Panc1 (cell line): Measurements from ENCODE around the gene KCNQ1OT1. TPM values are rescaled to one million over a fixed set of nuclear protein-coding genes. Genes with fewer than 3 reads are reported as not detected.

ENCODE experiments used
- ATAC-seq: fragments of 200-7000 bp; cut with Tn5 transposase; 2 replicates; pipeline ENCODE4 v1.9.1; 2020; ENCODE audit warnings: mild to moderate bottlenecking, moderate library complexity
- BruUV-seq: library from RNA; stranded (reverse); fragments of 400-500 nt; replicated peaks from 2 replicates; lab custom pipeline; 2021; lab: Mats Ljungman, UMichigan
- CTCF ChIA-PET: fragments of 300-600 bp; sonication (Branson Sonifier 250); formaldehyde crosslinking; loops from one replicate; lab custom pipeline; 2022; ENCODE audit warnings: antibody characterized with exemption; lab: Charles Lee
- POLR2A ChIA-PET: fragments of 300-600 bp; sonication (Branson Sonifier 250); formaldehyde crosslinking; loops from one replicate; lab custom pipeline; 2022; ENCODE audit warnings: antibody characterized with exemption; lab: Charles Lee
- DNase-seq: peaks from one replicate; pipeline ENCODE4 v3.0.0-alpha.2; 2010; ENCODE audit warnings: low read depth, low spot score
- H3K27ac ChIP-seq: 2 replicates; pipeline ENCODE4 v1.5.1; 2011; ENCODE audit warnings: mild to moderate bottlenecking, low read length, inconsistent platforms
- H3K27me3 ChIP-seq: fragments of 200-500 bp; sonication (Bioruptor generic); 2 replicates; pipeline ENCODE4 v1.6.0; 2014; ENCODE audit warnings: low read length, inconsistent platforms; ENCODE audit not compliant: control insufficient read depth, insufficient read depth
- H3K36me3 ChIP-seq: fragments of 200-500 bp; sonication (Bioruptor generic); 2 replicates; pipeline ENCODE4 v1.5.1; 2014; ENCODE audit warnings: inconsistent platforms, mild to moderate bottlenecking, low read length, moderate library complexity; ENCODE audit not compliant: control insufficient read depth, insufficient read depth
- H3K4me1 ChIP-seq: 2 replicates; pipeline ENCODE4 v1.5.1; 2011; ENCODE audit warnings: inconsistent platforms, mild to moderate bottlenecking, low read length, moderate library complexity; ENCODE audit not compliant: control insufficient read depth, insufficient read depth
- H3K4me3 ChIP-seq, 2 experiments: 2 replicates each; pipeline ENCODE4 v1.5.1; 2011 to 2012; ENCODE audit warnings: low read depth in 2 of 2, low read length in 2 of 2, mild to moderate bottlenecking in 2 of 2, inconsistent platforms in 1 of 2, moderate library complexity in 1 of 2
- H3K9me3 ChIP-seq: fragments of 200-500 bp; sonication (Bioruptor generic); 2 replicates; pipeline ENCODE4 v1.5.1; 2014; ENCODE audit warnings: low read depth, mild to moderate bottlenecking, inconsistent platforms, low read length, moderate library complexity; ENCODE audit not compliant: control insufficient read depth, insufficient read depth
- POLR2AphosphoS5 ChIP-seq: IDR thresholded peaks from 2 replicates; pipeline ENCODE4 v1.6.1; 2012; ENCODE audit warnings: mild to moderate bottlenecking, low read depth, low read length, moderate library complexity
- SIN3A ChIP-seq: IDR thresholded peaks from 2 replicates; pipeline ENCODE4 v1.6.1; 2012; ENCODE audit warnings: low read depth, mild to moderate bottlenecking, low read length, moderate library complexity, borderline replicate concordance; ENCODE audit not compliant: insufficient read depth
- TCF7L2 ChIP-seq: IDR thresholded peaks from 2 replicates; pipeline ENCODE4 v1.6.1; 2011; ENCODE audit warnings: mild to moderate bottlenecking, low read depth, low read length, inconsistent platforms
- in situ Hi-C: cut with HindIII; loops from 2 replicates; pipeline ENCODE4 v1.10.0; 2016; ENCODE audit warnings: low sequenced_read_pairs, low pct_unique_long_range_greater_than_20kb
- intact Hi-C: fragments of 100-400 bp; cut with micrococcal nuclease; formaldehyde crosslinking; loops from one replicate; pipeline ENCODE4 v1.10.0; 2022; ENCODE audit not compliant: unreplicated experiment
- total RNA-seq: library from RNA; stranded (reverse); gene quantifications from one replicate; pipeline ENCODE4 v1.2.1, GENCODE V29; 2021; ENCODE audit not compliant: unreplicated experiment
- TF ChIP-seq, protein P1 (sequence below): fragments of 450-650 bp; IDR thresholded peaks from 2 replicates; pipeline ENCODE4 v1.5.1; 2017; ENCODE audit warnings: mild to moderate bottlenecking
- TF ChIP-seq, protein P2 (sequence below), 2 experiments: IDR thresholded peaks; 2 replicates each; pipeline ENCODE4 v1.6.1; 2011 to 2012; ENCODE audit warnings: low read depth in 2 of 2, control low read depth in 1 of 2, low read length in 1 of 2, mild to moderate bottlenecking in 1 of 2, moderate library complexity in 1 of 2; ENCODE audit not compliant: insufficient read depth in 1 of 2

The KCNQ1OT1 gene
- total RNA-seq, 1 experiment from 2014 or later, result 1.3 TPM

DNA sequence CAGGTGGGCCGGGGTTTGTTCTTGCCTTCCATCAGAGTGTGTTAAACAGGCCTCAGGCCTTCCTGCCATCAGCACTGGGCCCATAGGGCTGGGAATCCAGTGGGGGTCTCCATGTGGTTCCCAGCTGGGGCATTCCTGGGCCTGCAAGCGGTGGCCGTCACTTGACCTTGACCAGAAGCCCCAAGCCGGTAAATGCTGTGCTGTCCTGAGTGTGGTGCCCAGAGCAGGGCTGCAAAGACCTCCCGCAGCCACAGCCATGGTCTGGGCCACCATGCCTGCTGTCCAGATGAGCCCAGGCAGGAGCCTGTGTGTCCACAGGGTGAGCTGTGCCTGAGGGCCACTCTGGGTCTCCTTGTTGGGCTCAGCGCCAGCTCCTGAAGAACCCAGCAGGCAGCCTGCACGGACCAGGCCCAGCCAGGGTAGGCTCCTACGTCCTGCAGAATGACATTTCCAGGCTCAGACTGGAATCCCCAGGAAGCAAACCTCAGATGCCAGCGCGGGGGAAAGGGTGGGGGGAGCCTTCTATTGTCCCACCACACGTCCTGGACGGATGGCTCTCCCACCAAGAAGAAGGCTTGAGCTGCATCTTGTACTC is 117.3 kb downstream of the KCNQ1OT1 start:
- intact Hi-C loops, result no loop called here
- in situ Hi-C loops, result no loop called here

DNA sequence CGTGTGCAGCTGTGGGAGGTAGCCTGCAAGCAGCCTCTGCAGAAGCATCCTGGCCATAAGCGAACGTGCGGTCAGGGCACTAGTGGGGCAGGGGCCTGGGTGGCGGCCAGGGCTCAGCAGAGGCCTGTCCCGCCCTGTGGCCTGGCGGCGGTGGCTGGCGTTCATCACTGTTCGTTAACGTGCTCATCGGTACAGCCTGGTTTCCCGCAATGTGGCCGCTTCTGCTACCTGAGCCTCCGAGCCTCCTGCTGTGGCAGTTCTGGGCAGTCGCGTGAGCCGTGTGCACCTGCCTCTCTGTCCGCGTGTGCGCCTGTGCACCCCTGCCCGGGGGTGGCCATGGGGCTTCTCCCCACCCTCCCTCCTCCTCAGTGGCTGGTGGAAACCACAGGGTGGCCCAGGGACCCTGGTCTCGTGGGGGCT is 117.9 kb downstream of the KCNQ1OT1 start:
- H3K27me3 ChIP-seq, result no peaks in the 10 kb centered on the region
- H3K4me1 ChIP-seq, result no peaks in the 10 kb centered on the region
- no peak overlapping the region for H3K4me3 ChIP-seq
- no peak overlapping the region for H3K27ac ChIP-seq
- CTCF ChIA-PET, result no interaction called here
- intact Hi-C loops (no loop called here), in situ Hi-C loops (no loop called here)
- DNase-seq (no peak), ATAC-seq (no peak)
- no peaks in the 10 kb centered on the region for H3K36me3 ChIP-seq
- H3K9me3 ChIP-seq, result no peaks in the 10 kb centered on the region
- TF ChIP-seq, protein P1, sequence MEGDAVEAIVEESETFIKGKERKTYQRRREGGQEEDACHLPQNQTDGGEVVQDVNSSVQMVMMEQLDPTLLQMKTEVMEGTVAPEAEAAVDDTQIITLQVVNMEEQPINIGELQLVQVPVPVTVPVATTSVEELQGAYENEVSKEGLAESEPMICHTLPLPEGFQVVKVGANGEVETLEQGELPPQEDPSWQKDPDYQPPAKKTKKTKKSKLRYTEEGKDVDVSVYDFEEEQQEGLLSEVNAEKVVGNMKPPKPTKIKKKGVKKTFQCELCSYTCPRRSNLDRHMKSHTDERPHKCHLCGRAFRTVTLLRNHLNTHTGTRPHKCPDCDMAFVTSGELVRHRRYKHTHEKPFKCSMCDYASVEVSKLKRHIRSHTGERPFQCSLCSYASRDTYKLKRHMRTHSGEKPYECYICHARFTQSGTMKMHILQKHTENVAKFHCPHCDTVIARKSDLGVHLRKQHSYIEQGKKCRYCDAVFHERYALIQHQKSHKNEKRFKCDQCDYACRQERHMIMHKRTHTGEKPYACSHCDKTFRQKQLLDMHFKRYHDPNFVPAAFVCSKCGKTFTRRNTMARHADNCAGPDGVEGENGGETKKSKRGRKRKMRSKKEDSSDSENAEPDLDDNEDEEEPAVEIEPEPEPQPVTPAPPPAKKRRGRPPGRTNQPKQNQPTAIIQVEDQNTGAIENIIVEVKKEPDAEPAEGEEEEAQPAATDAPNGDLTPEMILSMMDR, result no peak
- TF ChIP-seq POLR2AphosphoS5, result no peak
- no peak for TF ChIP-seq SIN3A
- no peak for TF ChIP-seq TCF7L2
- TF ChIP-seq, protein P2, sequence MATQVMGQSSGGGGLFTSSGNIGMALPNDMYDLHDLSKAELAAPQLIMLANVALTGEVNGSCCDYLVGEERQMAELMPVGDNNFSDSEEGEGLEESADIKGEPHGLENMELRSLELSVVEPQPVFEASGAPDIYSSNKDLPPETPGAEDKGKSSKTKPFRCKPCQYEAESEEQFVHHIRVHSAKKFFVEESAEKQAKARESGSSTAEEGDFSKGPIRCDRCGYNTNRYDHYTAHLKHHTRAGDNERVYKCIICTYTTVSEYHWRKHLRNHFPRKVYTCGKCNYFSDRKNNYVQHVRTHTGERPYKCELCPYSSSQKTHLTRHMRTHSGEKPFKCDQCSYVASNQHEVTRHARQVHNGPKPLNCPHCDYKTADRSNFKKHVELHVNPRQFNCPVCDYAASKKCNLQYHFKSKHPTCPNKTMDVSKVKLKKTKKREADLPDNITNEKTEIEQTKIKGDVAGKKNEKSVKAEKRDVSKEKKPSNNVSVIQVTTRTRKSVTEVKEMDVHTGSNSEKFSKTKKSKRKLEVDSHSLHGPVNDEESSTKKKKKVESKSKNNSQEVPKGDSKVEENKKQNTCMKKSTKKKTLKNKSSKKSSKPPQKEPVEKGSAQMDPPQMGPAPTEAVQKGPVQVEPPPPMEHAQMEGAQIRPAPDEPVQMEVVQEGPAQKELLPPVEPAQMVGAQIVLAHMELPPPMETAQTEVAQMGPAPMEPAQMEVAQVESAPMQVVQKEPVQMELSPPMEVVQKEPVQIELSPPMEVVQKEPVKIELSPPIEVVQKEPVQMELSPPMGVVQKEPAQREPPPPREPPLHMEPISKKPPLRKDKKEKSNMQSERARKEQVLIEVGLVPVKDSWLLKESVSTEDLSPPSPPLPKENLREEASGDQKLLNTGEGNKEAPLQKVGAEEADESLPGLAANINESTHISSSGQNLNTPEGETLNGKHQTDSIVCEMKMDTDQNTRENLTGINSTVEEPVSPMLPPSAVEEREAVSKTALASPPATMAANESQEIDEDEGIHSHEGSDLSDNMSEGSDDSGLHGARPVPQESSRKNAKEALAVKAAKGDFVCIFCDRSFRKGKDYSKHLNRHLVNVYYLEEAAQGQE (IDR thresholded peaks at IDR 0.05; ENCODE audit: insufficient read depth in 1 of 2, low read depth in 2 of 2, low read length in 1 of 2), result no peak
- POLR2A ChIA-PET, result no interaction called here
- no TSS peak for BruUV-seq

More for the DNA sequence above, 117.3 kb downstream of the KCNQ1OT1 start:
- TF ChIP-seq SIN3A, result no peak
- TF ChIP-seq TCF7L2, result no peak
- TF ChIP-seq, protein P2 (IDR thresholded peaks at IDR 0.05; ENCODE audit: insufficient read depth in 1 of 2, low read depth in 2 of 2, low read length in 1 of 2), result no peak
- no peak for TF ChIP-seq POLR2AphosphoS5
- TF ChIP-seq, protein P1, result no peak
- ChIA-PET CTCF (no interaction called here), POLR2A (no interaction called here)
- Histone ChIP-seq H3K27ac (no peak overlapping the region), H3K4me1 (no peaks in the 10 kb centered on the region), H3K27me3 (no peaks in the 10 kb centered on the region), H3K4me3 (no peak overlapping the region), H3K36me3 (no peaks in the 10 kb centered on the region), H3K9me3 (no peaks in the 10 kb centered on the region)
- DNase-seq (no peak), ATAC-seq (no peak)
- no TSS peak for BruUV-seq
